K562 (cell line): ENCODE results near the gene SDHAF1. TPM values are rescaled to one million over a fixed set of nuclear protein-coding genes. Genes with fewer than 3 reads are reported as not detected.
A peak's percentile ranks its signal among the peaks of the same experiment; 100 is the strongest.

Source experiments
- CHD7 ChIP-seq: fragments of 200-600 bp; sonication (generic); IDR thresholded peaks from one replicate; pipeline ENCODE4 v1.6.1; 2012; ENCODE audit warnings: mild to moderate bottlenecking, low read depth, low read length, inconsistent platforms
- MAX ChIP-seq: sonication (generic); formaldehyde crosslinking; IDR thresholded peaks from 2 replicates; pipeline ENCODE4 v1.9.0; 2022; ENCODE audit warnings: mild to moderate bottlenecking, missing genetic modification reagents
- RUNX1 ChIP-seq: sonication (generic); IDR thresholded peaks from 2 replicates; pipeline ENCODE4 v1.6.1; 2016; ENCODE audit warnings: antibody characterized with exemption, low read depth
- SREBF2 ChIP-seq: sonication (generic); formaldehyde crosslinking; IDR thresholded peaks from 2 replicates; pipeline ENCODE4 v1.4.0; 2020; ENCODE audit warnings: mild to moderate bottlenecking, missing genetic modification reagents
- ZNF398 ChIP-seq: fragments of 250-450 bp; sonication (Bioruptor Pico); IDR thresholded peaks from 2 replicates; pipeline ENCODE4 v1.8.0; 2021; ENCODE audit warnings: moderate library complexity, mild to moderate bottlenecking, inconsistent platforms
- polyA plus RNA-seq, 8 experiments: library from polyadenylated mRNA; depleted of rRNA in 4 of 8; stranded (reverse) in 5 of 8; unstranded in 3 of 8; fragments of >200 nt; fragmentation: Nextera tagmentation in 2 of 8; fragmentation: Illumina TruSeq in 1 of 8; extraction: Ambion mirVana in 2 of 8; extraction: Trizol in 1 of 8; gene quantifications; 2 replicates each; pipeline versions ENCODE4 v1.2.1 to v1.2.3, GENCODE V29; 2011 to 2014; ENCODE audit warnings: inconsistent platforms in 1 of 8, missing spikeins in 1 of 8
- total RNA-seq, 7 experiments: library from RNA; depleted of rRNA in 6 of 7; stranded (reverse); fragments of >200 nt in 6 of 7; fragmentation: Illumina TruSeq in 2 of 7; extraction: Trizol in 2 of 7; gene quantifications; 2 replicates each; pipeline versions ENCODE4 v1.2.1 to v1.2.3, GENCODE V29; 2011 to 2021; ENCODE audit warnings: low replicate concordance in 1 of 7

SDHAF1 gene
- total and polyA plus RNA-seq, 9 of the 15 experiments (the other 6 are each of a cell fraction or from before 2014, with no cell fraction given), result 0.42 to 55.7 (median 18.8) TPM

GRCh38 chr19:35993923-35994598, 927 bp upstream of the SDHAF1 start (continued):
- no peak for TF ChIP-seq CHD7
- TF ChIP-seq MAX (CRISPR knock-in tag), result 0 out of 2 replicates have a peak, but pooled peaks have one; percentile 14
- TF ChIP-seq RUNX1, result no peak
- TF ChIP-seq ZNF398 (CRISPR knock-in tag), result no peak
- no peak for TF ChIP-seq SREBF2
- TF ChIP-seq, all 486 proteins: peak for 3
